CD4-positive, alpha-beta T cell (primary cell): ENCODE measurements around the gene INPP4A. TPM values are rescaled to one million over a fixed set of nuclear protein-coding genes. Genes with fewer than 3 reads are reported as not detected.
A peak's percentile ranks its signal among the peaks of the same experiment; 100 is the strongest.

Source experiments
- ATAC-seq: fragments of 200-7000 bp; cut with Tn5 transposase; one replicate; pipeline ENCODE4 v1.10.0; 2022; ENCODE audit warnings: mild to moderate bottlenecking; ENCODE audit not compliant: poor library complexity
- CTCF ChIA-PET: fragments of 350-600 bp; sonication (Branson Sonifier 250); formaldehyde crosslinking; loops from one replicate; lab custom pipeline; 2021; ENCODE audit warnings: antibody characterized with exemption, inconsistent platforms; lab: Charles Lee
- POLR2A ChIA-PET: fragments of 350-600 bp; sonication (Branson Sonifier 250); formaldehyde crosslinking; loops from one replicate; lab custom pipeline; 2021; ENCODE audit warnings: antibody characterized with exemption, inconsistent platforms; lab: Charles Lee
- DNase-seq, 14 experiments: peaks; one replicate each; pipeline ENCODE4 v3.0.0-alpha.2; 2013 to 2020; ENCODE audit warnings: mixed read lengths in 2 of 14
- H3K27ac ChIP-seq, 2 donors: one replicate each; pipeline versions ENCODE4 v1.5.1 to v1.7.0; 2013; ENCODE audit warnings: low read length in 2 of 2, low read depth in 1 of 2, mild to moderate bottlenecking in 1 of 2
- H3K27me3 ChIP-seq, 2 experiments: 1 replicate in 1 of 2; 2 replicates in 1 of 2; pipeline versions ENCODE4 v1.6.1 to v1.7.0; 2013; ENCODE audit warnings: low read length in 2 of 2, control low read depth in 1 of 2, mild to moderate bottlenecking in 1 of 2, moderate library complexity in 1 of 2; ENCODE audit not compliant: insufficient read depth in 2 of 2, control insufficient read depth in 1 of 2
- H3K36me3 ChIP-seq: one replicate; pipeline ENCODE4 v1.6.1; 2013; ENCODE audit warnings: low read length, control low read depth; ENCODE audit not compliant: insufficient read depth
- H3K4me1 ChIP-seq: one replicate; pipeline ENCODE4 v1.6.1; 2013; ENCODE audit warnings: low read length, control low read depth; ENCODE audit not compliant: insufficient read depth
- H3K4me3 ChIP-seq: one replicate; pipeline ENCODE4 v1.5.1; 2013; ENCODE audit warnings: mild to moderate bottlenecking, low read length, moderate library complexity
- H3K9me3 ChIP-seq, 2 experiments: 1 replicate in 1 of 2; 2 replicates in 1 of 2; pipeline versions ENCODE4 v1.6.1 to v1.7.0; 2013; ENCODE audit warnings: low read length in 2 of 2, mild to moderate bottlenecking in 2 of 2, control low read depth in 1 of 2, moderate library complexity in 1 of 2; ENCODE audit not compliant: control insufficient read depth in 1 of 2, insufficient read depth in 1 of 2
- H3K27ac Mint-ChIP-seq: one replicate; pipeline ENCODE4 v1.8.0; 2020; ENCODE audit warnings: mixed read lengths
- H3K27me3 Mint-ChIP-seq: one replicate; pipeline ENCODE4 v1.8.0; 2021; ENCODE audit warnings: mixed read lengths
- H3K36me3 Mint-ChIP-seq: one replicate; pipeline ENCODE4 v1.8.0; 2021; ENCODE audit warnings: low read depth, mixed read lengths
- H3K4me1 Mint-ChIP-seq: one replicate; pipeline ENCODE4 v1.8.0; 2021; ENCODE audit warnings: low read depth, mixed read lengths
- H3K4me3 Mint-ChIP-seq: one replicate; pipeline ENCODE4 v1.8.0; 2020; ENCODE audit warnings: mild to moderate bottlenecking, mixed read lengths
- H3K9me3 Mint-ChIP-seq: one replicate; pipeline ENCODE4 v1.8.0; 2020; ENCODE audit warnings: mixed read lengths
- intact Hi-C, 2 experiments: fragments of 100-400 bp; cut with DNase I in 1 of 2; cut with micrococcal nuclease in 1 of 2; formaldehyde crosslinking; loops; one replicate each; pipeline versions ENCODE4 v1.15.1 to v1.9.0; 2023 to 2025; cut with DNase I, micrococcal nuclease
- total RNA-seq, 174 experiments: library from RNA in 2 of 174; stranded (reverse) in 2 of 174; gene quantifications; one replicate each; pipeline ENCODE4 v1.2.3 and lab custom pipeline; 2021 to 2026
- TF ChIP-seq, protein P1 (sequence below): fragments of 200-600 bp; IDR thresholded peaks from one replicate; pipeline ENCODE4 v1.8.0; 2022; ENCODE audit warnings: antibody characterized with exemption, mild to moderate bottlenecking

Gene INPP4A
- total RNA-seq, 2 experiments from 2014 or later = 86.4 to 89.2 TPM

DNA sequence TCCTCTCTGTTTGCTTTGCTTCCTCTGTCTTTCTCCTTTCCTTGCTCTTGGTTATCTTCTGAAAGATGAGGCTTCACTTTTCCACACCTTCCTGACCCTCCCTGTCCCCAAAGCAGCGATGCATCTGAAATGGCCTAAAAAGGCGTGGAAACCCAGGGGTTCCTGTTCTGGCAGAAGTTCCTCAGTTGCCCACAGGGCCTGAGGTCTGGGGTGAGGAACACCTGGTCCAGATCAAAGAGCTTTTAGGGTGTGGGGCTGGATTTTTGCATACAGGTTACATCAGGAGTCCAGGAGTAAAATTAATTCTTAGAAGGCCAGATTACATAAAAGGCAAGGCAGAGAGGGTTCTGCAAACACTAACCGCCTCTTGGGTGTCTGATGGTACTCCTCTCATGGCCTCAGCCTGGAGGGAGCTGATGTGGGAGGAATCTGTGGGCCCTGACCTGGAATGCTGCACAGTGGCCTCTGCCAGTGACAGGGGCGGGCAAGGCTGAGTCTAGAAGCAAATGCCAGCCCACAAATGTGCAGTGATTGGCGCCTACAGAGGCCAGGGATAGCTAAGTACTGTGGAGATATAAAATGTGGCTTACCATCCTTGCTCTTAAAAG is 41.8 kb downstream of the INPP4A start:
- CTCF ChIA-PET = interaction anchor here (1.7 to 2.1 kb wide), 2 partner anchors 22 to 73 kb away, joined by 6 to 27 read pairs; no protein-coding TSS in a partner anchor
- Mint-ChIP-seq H3K4me1 (peaks cover 100% of the 10 kb centered on the region), H3K9me3 (no peaks in the 10 kb centered on the region), H3K27ac (peak overlapping the region; percentile 57), H3K27me3 (no peaks in the 10 kb centered on the region), H3K36me3 (peaks cover 21% of the 10 kb centered on the region), H3K4me3 (peak overlapping the region; percentile 31)
- POLR2A ChIA-PET = interaction anchor here (0.9 to 2.5 kb wide), 5 partner anchors 15 to 40 kb away, joined by 3 to 20 read pairs (median 3); no protein-coding TSS in a partner anchor
- intact Hi-C loops = loop anchor here in 1 of 2 experiments (2.0 kb wide), 1 partner anchor 42 kb away; the partner anchor contains the start of gene INPP4A
- DNase-seq = peak in 1 of 14 experiments; percentile 29
- peaks cover 9% of the 10 kb centered on the region for H3K36me3 ChIP-seq
- no peak overlapping the region for H3K4me3 ChIP-seq
- H3K9me3 ChIP-seq = no peaks in the 10 kb centered on the region
- peaks cover 85% of the 10 kb centered on the region for H3K4me1 ChIP-seq
- H3K27me3 ChIP-seq = no peaks in the 10 kb centered on the region
- H3K27ac ChIP-seq = peak overlapping the region in 1 of 2 donors; percentile 26
- no peak for ATAC-seq
- TF ChIP-seq, protein P1, sequence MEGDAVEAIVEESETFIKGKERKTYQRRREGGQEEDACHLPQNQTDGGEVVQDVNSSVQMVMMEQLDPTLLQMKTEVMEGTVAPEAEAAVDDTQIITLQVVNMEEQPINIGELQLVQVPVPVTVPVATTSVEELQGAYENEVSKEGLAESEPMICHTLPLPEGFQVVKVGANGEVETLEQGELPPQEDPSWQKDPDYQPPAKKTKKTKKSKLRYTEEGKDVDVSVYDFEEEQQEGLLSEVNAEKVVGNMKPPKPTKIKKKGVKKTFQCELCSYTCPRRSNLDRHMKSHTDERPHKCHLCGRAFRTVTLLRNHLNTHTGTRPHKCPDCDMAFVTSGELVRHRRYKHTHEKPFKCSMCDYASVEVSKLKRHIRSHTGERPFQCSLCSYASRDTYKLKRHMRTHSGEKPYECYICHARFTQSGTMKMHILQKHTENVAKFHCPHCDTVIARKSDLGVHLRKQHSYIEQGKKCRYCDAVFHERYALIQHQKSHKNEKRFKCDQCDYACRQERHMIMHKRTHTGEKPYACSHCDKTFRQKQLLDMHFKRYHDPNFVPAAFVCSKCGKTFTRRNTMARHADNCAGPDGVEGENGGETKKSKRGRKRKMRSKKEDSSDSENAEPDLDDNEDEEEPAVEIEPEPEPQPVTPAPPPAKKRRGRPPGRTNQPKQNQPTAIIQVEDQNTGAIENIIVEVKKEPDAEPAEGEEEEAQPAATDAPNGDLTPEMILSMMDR = no peak

DNA sequence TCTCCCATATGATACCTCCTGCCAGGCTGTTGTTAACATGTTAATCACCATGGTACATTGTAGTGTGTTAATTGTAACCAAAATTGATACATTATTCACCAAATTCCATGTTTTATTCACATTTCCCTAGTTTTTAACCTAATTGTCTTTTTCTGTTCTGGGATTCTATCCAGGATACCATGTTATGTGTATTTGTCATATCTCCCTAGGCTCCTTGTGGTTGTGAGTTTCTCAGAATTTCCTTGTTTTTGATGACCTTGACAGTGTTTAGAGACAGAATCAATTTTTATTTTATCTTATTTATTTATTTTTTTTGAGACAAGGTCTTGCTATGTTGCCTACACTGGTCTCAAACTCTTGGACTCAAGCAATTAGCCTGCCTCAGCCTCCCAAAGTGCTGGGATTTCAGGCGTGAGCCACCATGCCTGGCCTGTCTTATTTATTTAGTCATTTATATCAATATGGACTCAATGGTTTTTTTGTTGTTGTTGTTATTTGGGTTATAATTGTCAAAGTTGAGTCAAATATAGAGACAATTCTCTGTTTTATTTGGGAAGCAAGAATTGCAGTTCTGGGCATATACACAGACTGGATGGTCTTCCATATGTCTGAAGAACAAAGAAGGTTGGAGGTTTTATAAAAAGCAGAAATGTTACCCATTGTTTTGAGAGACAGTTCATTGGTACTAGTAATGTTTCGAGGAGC is 42.6 kb downstream of the INPP4A start:
- peaks cover 100% of the 10 kb centered on the region for H3K4me1 Mint-ChIP-seq
- Histone ChIP-seq H3K27ac (no peak overlapping the region), H3K27me3 (no peaks in the 10 kb centered on the region), H3K4me1 (peaks cover 78% of the 10 kb centered on the region), H3K9me3 (no peaks in the 10 kb centered on the region), H3K36me3 (peaks cover 16% of the 10 kb centered on the region), H3K4me3 (no peak overlapping the region)
- H3K36me3 Mint-ChIP-seq = peaks cover 28% of the 10 kb centered on the region
- intact Hi-C loops = loop anchor here in 1 of 2 experiments (2.0 kb wide), 1 partner anchor 42 kb away; the partner anchor contains the start of gene INPP4A
- ATAC-seq = no peak
- H3K4me3 Mint-ChIP-seq = no peak overlapping the region
- H3K27me3 Mint-ChIP-seq = no peaks in the 10 kb centered on the region
- POLR2A ChIA-PET = interaction anchor here (0.8 to 2.0 kb wide), 6 partner anchors 11 to 41 kb away, joined by 3 to 20 read pairs (median 4); no protein-coding TSS in a partner anchor
- CTCF ChIA-PET = interaction anchor here (0.6 to 2.1 kb wide), 13 partner anchors 8 to 776 kb away, joined by 3 to 27 read pairs (median 5); no protein-coding TSS in a partner anchor
- H3K27ac Mint-ChIP-seq = peak overlapping the region; percentile 57
- no peak for DNase-seq
- TF ChIP-seq, protein P1 = no peak
- H3K9me3 Mint-ChIP-seq = no peaks in the 10 kb centered on the region

DNA sequence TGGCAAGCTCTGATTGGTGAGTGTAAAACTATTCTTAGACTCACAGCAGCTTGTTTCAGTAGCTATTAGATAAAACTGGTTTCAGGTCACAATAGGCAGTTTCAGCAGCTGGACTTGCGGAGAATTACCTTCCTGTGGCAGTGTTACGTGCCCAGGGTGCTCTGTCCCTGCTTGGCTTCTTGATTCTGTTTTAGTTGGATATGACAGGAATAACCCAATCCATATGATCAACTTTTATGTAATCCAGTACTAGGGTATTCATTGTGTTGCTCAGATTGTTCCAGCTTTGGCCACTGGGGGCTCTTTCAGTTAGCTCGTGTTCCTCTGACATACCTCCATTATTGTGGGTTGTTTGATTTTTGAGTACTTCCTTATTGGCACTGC is 43.1 kb downstream of the INPP4A start:
- Histone ChIP-seq H3K9me3 (no peaks in the 10 kb centered on the region), H3K27ac (no peak overlapping the region), H3K36me3 (peaks cover 21% of the 10 kb centered on the region), H3K4me3 (no peak overlapping the region), H3K27me3 (no peaks in the 10 kb centered on the region), H3K4me1 (peaks cover 77% of the 10 kb centered on the region)
- peak overlapping the region; percentile 54 for H3K4me3 Mint-ChIP-seq
- POLR2A ChIA-PET = interaction anchor here (0.8 to 2.0 kb wide), 7 partner anchors 12 to 42 kb away, joined by 3 to 20 read pairs (median 3); no protein-coding TSS in a partner anchor
- H3K4me1 Mint-ChIP-seq = peaks cover 100% of the 10 kb centered on the region
- intact Hi-C loops = loop anchor here (2.0 kb wide), 4 partner anchors 13 to 75 kb away; partner anchors contain the start of gene INPP4A (in 1 of the 2)
- DNase-seq = peak in 12 of 14 experiments; percentile 37 to 80 (median 50)
- ATAC-seq = peak; percentile 86
- CTCF ChIA-PET = interaction anchor here (0.6 to 2.1 kb wide), 18 partner anchors 9 to 775 kb away, joined by 3 to 27 read pairs (median 3); no protein-coding TSS in a partner anchor
- TF ChIP-seq, protein P1 = peak; percentile 66
- H3K27ac Mint-ChIP-seq = peak overlapping the region; percentile 57
- no peaks in the 10 kb centered on the region for H3K27me3 Mint-ChIP-seq
- H3K36me3 Mint-ChIP-seq = peaks cover 34% of the 10 kb centered on the region
- H3K9me3 Mint-ChIP-seq = no peaks in the 10 kb centered on the region
